Stimulated activated naive CD8-positive, alpha-beta T cell treated with anti-CD3 and anti-CD28 coated beads, Interleukin-15, Interleukin-2, amounts not matched to agents 100 U/mL and 50 U/mL, for 24 hours (primary cell): ENCODE results near the gene ARHGEF18.
A peak's percentile ranks its signal among the peaks of the same experiment; 100 is the strongest.
"Not testable (repeated sequence)": the region's sequence is repeated elsewhere in the genome, so short reads cannot be mapped to it uniquely, and the experiment has no call there.

Experiments used
- ATAC-seq: fragments of 150-1000 bp; cut with Tn5 transposase; one replicate; pipeline ENCODE4 v1.10.0; 2021
- DNase-seq: peaks from one replicate; pipeline ENCODE4 v3.0.0; 2021

The ARHGEF18 gene

DNA sequence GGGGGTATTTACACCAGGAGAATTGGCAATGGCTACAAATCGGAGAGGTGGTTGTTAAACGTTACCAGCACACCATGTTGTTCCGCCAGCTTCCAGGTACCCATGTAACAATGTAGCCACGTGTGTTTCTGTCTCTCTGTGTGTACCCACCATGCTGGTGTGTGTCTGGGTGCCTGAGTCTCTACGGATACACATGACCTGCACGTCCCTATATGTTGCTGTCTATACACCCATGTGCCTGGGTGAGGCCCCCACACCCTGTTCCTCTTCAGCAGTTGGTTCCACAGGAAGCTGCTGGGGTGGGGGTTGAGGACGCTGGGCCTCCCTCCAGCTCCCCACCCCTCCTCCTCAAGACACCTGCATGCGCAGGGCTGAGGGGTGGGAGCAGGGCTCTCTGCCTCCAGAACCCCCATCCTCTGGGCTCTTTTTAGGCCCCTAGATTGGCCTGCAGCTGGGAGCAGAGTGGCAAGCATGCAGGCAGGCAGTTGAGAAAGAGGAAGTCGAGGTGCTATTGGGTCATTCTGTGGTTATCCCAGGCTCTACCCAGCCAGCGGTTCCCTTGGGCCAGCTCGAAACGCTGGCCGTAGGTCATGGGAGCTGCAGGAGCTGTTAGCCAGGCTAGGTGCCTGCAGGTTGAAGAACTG is at the start of gene ARHGEF18:
ARHGEF18 (plus strand) TSS at position 351 of the 644 bp plus-strand sequence. CDS start 13,954 bp downstream, outside the sequence.
- ATAC-seq (peak; percentile 69), DNase-seq (peak; percentile 60)

DNA sequence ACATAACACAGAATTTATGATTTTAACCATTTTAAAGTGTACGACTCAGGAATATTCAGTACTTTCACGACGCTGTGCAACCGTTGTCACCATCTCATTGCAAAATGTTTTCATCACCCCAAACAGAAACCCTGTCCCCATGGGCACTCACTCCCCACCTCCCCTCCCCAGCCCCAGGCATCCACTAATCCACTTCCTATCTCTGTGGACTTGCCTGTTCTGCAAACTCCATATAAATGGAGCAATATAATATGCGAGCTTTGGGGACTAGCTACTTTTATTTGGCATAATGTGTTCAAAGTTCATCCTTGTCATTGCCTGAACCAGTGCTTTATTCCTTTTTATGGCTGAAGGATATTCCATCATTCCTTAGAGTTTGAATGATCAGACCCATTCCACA is 47.2 kb upstream of the ARHGEF18 start:
- ATAC-seq (no peak), DNase-seq (no peak)

DNA sequence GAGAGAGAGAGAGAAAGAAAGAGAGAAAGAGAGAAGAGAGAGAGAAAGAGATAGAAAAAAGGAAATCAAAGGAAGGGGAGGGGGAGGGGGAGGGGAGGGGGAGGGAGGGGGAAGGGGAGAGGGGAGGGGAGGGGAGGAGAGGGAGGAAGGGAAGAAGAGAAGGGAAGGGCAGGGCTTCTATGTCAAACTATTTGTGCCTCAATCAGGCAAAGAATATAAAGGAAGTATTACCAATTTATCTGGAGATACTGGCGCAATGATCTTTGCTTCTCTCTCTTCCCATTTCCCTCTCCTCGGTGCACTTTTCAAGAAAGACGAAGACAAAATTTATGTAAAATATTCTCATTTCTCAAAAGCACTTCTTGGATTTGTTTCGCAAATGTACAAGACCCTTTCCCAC is 45.3 kb upstream of the ARHGEF18 start:
- ATAC-seq (no peak), DNase-seq (no peak)

DNA sequence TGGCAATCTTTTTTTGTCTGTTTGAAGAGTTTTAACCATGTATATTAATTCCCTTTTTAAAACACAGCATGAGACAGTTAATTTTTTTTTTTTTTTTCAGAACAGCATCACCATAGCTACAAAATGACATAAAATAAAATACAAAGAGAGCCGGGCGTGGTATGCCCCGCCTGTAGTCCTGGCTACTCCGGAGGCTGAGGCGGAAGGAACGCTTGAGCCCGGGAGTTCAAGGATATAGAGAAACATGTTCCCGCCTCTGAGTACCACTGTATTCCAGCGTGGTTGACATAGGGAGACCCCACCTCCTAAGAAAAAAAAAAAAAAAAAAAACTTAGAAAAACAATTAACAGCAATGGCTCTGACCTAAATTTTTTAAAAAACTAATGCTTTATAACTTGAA is 44.5 kb upstream of the ARHGEF18 start:
- no peak for DNase-seq
- ATAC-seq, result no peak

DNA sequence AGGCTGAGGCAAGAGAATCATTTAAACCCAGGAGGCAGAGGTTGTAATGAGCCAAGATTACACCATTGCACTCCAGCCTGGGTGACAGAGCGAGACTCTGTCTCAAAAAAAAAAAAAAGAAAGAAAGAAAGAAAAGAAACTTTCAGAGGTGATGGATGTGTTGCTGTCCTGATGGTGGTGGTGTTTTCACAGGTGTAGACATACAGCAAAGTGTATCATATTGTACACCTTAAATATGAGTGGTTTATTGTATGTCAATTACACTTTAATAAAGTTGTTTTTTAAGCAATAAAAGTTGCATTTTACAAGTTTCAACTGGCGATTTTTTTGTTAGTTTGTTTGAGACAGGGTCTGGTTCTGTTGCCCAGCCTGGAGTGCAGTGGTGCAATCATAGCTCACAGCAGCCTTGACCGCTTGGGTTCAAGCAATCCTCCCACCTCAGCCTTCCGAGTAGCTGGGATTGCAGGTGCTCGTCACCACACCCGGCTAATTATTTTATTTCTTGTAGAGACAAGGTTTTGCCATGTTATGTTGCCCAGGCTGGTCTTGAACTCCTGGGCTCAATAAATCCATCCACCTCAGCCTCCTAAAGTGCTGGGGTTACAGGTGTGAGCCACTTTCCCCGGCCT is 41.0 kb upstream of the ARHGEF18 start:
- ATAC-seq (no peak), DNase-seq (no peak)

DNA sequence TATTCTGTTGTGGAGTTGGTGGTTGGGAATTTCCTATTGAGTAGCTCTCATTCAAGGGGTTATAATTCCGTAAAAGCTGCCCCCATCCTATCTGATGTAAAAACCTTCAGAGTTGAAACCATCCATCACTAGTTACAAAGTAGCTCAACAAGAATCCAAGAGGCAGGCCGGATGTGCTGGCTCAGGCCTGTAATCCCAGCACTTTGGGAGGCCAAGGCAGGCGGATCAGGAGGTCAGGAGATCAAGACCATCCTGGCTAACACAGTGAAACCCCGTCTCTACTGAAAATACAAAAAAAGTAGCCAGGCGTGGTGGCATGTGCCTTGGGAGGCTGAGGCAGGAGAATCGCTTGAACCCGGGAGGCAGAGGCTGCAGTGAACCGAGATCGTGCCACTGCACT is 40.4 kb upstream of the ARHGEF18 start:
- ATAC-seq, DNase-seq: not testable (repeated sequence)

DNA sequence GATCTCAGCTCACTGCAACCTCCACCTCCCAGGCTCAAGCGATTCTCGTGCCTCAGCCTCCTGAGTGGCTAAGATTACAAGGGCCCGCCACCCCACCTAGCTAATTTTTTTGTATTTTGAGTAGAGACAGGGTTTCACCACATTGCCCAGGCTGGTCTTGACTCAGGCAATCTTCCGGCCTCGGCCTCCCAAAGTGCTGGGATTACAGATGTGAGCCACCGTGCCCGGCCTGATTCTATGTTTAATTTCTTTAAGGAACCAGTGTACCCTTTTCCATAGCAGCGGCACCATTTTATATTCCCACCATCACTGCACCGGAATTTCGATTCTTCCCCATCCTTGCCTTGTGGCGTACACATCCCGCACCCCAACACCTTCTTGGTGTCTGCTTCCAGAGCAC is 36.8 kb upstream of the ARHGEF18 start:
- no peak for ATAC-seq
- no peak for DNase-seq

DNA sequence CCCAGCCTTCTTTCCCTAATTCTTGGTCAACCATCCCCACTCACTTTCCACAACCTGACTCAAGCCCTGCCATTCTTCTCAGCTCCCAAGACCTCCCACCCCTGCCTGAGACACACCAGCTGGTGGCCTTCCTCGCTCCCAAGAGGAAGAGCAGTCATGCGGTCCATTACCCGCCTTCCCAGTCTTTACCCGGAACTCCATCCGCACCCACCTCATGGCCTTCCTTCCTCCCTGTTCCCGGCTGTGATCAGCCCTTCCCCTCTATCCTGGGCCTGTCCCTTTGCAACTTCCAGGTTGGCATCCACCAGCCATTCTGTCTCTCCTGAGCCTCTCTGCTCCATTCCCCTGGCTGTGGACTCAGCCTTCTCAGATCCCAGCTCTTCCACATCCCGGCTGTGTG is 35.9 kb upstream of the ARHGEF18 start:
- ATAC-seq, result no peak
- no peak for DNase-seq

DNA sequence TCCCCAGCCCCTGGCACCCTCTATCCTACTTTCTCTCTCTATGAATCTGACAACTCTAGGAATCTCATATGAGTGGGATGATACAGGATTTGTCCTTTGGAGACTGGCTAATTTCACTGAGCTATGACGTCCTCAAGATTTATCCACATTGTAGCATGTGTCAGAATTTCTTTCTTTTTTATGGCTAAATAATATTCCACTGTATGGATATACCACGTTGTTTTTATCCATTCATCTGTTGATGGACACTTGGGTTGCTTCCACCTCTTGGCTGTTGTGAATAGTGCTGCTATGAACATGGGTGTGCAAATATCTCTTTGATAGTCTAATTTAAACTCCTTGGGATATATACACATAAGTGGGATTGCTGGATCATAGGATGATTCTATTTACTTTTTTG is 30.6 kb upstream of the ARHGEF18 start:
- ATAC-seq (no peak), DNase-seq (no peak)

DNA sequence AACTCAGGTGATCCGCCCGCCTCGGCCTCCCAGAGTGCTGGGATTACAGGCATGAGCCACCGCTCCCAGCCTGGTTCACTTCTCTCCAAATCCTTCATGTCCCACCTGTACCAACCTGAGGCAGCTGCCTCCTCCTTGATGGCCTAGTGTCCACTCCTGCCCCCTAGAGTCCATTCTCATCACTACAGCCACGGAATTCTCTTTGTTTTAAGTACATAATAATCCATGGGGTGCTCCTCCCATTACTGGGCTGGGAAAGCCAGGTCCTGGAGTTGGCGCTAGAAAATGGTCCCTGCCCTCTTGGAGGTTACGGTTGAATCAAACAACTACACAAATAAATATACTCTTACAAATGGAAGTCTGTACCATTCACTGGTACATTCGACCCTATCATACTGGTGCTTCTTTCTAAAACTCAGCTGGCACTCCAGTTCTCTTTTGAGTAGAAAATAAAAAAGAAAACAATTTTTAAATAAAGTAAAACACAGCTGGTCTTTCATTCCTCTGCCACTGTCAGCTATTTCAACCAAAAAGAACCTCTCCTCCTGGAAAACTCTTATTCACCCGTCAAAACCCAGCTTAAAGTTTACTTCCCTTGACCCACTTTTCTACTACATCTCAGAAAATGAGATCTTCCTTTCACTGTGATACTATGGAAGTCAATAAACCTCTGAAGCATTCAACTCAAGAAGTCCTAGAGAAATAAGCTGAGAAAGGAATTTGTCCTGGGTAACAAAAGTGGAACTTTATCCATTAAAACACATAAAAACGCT is 22.4 kb upstream of the ARHGEF18 start:
- DNase-seq (peak; percentile 52), ATAC-seq (no peak)

DNA sequence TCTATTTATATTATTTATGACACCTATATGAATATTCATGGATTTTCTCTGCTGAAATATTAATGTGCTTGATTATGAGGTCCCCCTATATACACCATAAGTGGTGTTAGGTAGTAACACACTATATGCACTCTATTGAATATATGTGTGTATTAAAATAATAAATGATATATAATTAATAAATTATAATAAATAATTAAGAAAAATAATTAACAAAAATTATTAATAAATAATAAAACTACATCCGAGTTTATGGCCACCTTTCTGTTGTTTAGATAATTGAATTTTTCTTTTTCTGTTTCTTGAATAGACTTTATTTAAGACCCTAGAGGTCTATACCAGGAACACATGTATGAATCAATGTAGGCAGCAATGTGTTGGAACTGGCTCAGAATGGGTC is 20.9 kb upstream of the ARHGEF18 start:
- DNase-seq, result no peak
- no peak for ATAC-seq

DNA sequence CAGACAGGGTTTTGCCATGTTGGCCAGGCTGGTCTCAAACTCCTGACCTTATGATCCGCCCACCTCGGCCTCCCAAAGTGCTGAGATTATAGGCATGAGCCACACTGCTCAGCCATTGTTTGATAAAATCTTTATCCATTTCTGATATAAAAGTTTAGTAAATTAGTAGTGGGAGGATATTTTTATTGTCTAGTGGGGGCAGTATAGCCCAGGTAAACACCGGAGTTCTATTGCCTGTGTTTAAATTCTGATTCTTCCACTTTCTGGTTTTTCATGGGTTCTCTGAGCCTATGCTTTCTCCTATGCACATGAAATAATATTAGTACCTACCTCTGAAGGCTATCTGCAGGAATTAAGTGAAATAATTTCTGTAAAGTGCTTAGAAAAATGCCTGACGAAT is 20.1 kb upstream of the ARHGEF18 start:
- no peak for ATAC-seq
- DNase-seq, result no peak

DNA sequence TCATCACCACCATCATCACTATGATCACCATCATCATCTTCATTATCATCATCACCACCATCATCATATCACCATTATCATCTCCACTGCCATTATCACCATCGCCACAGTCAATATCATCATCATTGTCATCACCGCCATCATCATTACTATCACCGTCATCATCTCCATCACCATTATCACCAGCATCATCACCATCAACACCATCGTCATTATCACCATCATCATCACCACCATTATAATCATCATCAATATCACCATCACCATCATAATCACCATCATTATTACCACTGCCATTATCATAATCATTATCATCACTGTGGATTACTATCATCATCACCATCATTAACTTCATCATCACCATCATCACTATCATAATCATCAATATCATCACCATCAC is 17.3 kb upstream of the ARHGEF18 start:
- ATAC-seq, result no peak
- DNase-seq, result no peak

DNA sequence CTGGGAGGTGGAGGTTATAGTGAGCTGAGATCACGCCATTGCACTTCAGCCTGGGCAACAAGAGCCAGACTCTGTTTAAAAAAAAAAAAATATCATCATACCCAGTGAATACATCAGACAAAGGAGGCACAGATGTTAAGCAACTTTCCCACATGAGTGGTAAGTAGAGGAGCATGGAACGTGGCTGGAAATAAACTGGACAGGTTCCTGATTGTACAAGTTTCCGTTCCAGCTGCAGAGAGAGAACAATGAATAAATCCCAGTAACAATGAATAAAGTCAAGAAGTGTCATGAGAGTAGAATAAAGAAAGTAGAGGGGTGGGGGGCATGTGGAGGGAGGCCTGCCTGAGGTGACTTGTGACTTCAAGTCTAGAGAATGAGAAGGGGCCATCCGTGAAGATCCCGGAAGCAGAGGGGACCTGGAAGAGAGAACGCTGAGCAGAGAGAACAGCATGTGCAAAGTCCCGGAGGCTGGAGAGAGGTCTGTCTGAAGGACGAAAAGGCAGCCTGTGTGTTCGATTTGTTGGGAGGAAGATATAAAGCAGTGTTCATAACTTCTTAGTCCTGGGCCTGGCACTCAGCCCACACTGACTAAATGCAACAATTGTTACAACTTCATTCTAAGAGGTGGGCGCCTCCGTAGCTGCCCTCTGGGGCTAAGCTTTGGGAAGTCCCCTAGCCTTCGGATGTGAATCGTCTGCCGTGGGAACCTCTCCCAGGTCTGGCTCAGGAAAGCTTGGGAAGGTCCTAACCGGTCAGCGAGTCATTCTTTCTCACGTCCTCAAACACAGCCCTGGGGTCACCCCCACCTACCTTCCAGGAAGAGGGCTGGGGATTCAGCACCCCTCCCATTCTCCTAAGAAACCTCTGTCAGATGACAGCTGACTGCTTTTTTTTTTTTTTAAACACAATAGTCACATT is 15.3 kb upstream of the ARHGEF18 start:
- ATAC-seq (no peak), DNase-seq (no peak)

DNA sequence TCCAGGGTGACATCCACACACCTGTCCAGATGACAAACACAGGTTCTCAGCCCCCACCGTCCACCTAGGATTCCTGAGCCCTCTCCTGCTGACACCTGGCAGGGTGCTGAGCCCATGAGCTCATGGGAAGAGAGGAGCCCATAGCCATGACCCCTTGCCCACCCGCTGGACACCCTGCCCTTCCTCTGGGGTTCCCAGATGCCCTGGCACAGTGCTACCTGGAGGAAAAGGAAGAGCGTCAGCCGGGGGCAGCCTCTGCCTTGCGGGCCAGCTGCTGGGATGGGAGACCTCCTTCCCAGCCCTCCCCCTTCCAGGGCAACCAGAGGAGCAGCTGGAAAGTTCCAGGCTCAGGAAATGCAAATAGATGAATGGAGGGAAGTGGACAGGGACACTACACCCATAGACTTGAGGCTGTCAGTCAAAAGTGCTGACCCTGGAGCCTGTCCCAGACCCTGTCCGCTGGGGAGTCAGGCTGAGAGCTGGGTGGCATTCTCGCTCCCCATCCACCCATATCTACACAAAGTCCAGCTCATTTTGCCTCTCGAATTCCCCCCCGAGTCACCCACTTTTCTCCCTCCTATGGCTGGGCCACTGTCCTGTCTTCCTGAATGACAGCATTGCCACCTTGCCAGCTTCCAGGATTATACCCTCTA is 12.3 kb upstream of the ARHGEF18 start:
- DNase-seq, result no peak
- no peak for ATAC-seq

DNA sequence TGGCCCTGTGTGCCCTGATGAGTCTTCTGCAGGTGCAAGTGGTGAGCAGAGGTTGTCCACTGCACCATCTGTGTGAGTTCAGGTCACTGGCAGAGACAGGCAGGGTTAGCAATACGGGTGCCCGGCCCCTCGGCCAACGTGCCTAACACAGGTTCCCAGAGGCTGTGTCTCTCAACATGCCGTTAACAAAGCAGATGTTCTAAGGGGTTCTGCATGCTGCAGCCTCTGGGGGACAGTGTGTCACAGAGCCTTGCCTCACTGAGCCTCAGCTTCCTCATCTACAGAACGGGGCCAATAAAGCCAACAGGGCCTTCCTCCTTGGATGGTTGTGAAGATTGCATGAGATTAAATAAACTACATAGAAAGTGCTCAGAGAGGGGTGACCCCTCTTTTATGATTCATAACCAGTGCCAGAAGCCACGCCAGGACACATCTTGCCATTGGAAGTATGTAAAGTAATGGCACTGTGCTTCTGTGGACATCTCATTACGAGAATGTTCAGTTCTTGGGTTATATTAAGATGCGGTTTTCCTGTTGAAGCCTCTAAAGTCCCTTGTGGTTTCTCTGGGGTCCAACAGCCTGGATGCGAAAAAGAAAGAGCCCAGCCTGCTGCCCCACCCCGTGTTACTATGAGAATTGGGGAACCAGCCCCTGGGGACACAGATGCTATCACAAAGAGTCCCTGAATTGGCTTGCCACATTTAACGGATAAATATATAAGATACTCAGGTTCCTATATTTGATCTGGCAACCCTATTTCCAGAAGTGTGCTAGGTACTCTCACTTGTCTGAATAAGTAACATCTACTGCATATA is 11.2 kb upstream of the ARHGEF18 start:
- DNase-seq, result peak; percentile 42
- peak; percentile 80 for ATAC-seq

DNA sequence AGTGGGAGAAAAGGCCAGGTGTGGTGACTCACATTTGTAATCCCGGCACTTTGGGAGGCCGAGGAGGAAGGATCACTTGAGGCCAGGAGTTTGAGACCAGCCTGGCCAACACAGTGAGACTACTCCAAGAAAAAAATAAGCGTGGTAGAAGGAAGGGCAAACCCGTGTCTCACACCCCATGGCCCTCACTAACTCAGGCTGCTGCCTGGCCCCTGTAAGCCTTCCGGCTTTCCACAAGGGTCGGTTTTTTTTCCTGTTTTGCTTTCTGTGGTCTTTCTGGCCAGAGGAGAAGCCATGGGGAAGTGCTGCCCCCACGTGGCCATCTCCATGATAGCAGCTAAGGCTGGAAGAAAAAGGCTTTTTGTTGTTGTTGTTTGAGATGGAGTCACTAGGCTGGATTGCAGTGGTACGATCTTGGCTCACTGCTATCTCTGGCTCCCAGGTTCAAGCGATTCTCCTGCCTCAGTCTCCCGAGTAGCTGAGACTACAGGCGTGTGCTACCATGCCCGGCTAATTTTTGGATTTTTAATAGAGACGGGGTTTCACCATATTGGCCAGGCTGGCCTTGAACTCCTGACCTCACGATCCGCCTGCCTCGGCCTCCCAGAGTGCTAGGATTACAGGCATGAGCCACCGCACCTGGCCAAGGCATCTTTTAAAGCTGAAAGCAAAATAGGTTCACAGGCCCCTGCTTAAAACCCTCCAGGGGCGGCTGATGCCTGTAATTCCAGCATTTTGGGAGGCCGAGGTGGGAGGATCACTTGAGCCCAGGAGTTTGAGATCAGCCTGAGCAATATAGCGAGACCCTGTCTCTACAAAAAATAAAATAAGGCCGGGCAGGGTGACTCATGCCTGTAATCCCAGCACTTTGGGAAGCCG is 7.5 kb upstream of the ARHGEF18 start:
- DNase-seq, result peak; percentile 91
- peak; percentile 26 for ATAC-seq

DNA sequence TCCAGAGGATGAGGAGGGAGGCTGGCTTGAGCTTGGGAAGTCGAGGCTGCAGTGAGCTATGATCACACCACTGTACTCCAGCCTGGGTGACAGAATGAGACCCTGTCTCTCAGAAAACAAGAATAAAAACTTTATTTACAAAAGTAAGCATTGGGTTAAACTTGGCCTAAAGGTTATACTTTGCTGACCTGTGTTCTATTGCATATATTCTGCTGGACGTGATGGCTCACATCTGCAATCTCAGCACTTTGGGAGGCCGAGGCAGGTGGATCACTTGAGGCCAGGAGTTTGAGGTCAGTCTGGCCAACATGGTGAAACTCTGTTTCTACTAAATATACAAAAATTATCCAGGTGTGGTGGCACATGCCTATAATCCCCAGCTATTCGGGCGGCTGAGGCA is 6.6 kb upstream of the ARHGEF18 start:
- ATAC-seq, result no peak

DNA sequence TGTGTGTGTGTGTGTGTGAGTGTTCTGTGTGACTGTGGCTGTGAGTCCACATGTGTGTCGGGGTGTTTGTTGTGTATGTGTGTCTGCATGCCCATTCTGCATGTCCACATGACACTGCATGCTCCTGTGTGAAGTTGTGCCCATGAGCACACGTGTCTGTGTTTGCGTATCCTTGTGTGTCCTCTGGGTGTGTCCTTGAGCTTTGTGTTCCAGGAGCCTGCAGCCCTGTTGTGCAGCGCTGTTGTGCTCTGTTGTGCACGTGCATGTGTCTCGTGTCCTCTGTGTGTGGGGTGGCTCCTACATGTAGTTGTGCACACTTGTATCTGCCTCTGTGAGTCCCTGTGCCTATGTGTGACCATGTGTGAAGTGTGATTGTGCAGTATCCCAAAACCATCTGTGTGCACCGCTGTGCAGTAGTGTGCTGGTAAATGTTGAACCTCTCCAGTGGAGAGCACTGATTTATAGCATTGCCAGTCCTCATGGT is 2.2 kb upstream of the ARHGEF18 start:
- ATAC-seq (no peak), DNase-seq (no peak)

More for the DNA sequence above, 6.6 kb upstream of the ARHGEF18 start:
- DNase-seq, result no peak

DNA sequence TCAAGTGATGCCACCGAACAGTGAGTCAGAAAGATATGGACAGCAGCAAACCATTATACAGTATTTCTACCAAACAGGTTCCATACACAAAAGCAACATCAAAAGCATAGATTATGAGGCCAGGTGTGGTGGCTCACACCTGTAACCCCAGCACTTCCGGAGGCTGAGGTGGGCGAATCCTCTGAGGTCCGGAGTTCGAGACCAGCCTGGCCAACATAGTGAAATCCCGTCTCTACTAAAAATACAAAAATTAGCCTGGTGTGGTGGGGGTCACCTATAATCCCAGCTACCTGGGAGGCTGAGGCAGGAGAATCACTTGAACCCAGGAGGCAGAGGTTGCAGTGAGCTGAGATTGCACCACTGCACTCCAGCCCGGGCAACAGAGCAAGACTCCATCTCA is 1.7 kb upstream of the ARHGEF18 start:
- ATAC-seq, DNase-seq: not testable (repeated sequence)
